Amniotic epithelial cell (primary cell): ENCODE results near the gene FAM43A.
A peak's percentile ranks its signal among the peaks of the same experiment; 100 is the strongest.

Experiments
- DNase-seq: peaks from one replicate; pipeline ENCODE4 v3.0.0-alpha.2; 2010; ENCODE audit warnings: low read depth

Gene FAM43A, protein sequence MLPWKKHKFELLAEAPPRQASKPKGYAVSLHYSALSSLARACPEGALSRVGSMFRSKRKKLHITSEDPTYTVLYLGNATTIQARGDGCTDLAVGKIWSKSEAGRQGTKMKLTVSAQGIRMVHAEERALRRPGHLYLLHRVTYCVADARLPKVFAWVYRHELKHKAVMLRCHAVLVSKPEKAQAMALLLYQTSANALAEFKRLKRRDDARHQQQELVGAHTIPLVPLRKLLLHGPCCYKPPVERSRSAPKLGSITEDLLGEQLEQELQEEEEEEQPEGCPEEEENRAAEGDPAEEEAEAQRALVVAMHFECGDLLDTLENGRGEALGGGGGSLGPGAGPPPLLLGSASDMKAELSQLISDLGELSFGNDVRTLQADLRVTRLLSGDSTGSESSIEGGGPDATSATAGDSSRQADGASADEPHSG

DNA sequence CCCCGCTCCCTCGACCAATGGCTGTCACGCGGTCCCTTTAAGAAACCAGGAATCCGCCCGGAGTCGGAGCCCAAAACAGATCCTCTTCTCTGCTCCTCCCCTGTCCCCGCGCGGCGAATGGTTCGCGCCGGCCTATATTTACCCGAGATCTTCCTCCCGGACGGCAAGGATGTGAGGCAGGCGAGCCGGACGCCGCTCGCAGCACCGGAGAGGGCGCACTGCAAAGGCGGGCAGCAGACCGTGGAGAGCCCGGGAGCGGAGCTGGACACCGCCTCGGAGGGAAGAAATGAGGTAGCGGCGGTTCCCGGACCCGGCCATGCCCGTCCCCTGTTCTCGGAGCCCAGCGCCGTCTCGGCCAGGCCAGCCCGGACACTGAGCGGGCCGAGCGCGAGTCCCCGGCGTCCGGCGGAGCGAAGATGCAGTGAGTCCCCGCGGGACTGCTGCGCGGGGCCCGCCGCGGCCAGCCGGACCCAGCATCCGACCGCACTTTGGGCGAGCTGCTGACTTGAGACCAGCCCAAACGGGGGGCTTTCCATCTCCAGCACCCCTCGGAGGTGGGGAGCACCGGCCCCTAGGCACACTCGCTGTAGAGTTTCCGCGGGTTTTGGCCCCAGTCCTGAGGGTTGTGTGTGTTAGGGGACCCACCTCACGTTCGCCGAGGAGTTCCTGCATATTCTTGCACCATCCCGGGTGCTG, at the start of gene FAM43A:
FAM43A (plus strand) TSS at position 166 of the 696 bp plus-strand sequence. CDS start 944 bp downstream, outside the sequence.
- peak; percentile 87 for DNase-seq

DNA sequence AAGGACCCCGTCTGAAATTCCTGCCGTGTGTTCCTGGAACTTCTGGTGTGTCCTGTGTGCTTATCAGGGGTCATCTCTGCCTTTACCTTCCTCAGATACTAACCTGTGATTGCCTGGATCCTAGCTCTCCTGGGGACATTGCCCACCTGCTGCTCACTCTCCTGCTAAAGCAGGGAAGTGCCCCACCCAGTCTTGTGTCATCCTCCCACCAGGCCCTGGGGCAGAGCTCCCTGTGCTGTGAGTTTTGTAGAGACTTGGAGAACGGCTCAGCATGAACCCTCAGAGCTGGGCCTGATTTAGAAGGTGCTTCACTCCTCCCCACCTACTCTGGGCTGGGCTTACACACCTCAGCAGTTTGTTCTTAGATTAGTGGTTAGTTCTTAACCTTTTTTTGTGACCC, 48.6 kb upstream of the FAM43A start:
- DNase-seq: no peak

DNA sequence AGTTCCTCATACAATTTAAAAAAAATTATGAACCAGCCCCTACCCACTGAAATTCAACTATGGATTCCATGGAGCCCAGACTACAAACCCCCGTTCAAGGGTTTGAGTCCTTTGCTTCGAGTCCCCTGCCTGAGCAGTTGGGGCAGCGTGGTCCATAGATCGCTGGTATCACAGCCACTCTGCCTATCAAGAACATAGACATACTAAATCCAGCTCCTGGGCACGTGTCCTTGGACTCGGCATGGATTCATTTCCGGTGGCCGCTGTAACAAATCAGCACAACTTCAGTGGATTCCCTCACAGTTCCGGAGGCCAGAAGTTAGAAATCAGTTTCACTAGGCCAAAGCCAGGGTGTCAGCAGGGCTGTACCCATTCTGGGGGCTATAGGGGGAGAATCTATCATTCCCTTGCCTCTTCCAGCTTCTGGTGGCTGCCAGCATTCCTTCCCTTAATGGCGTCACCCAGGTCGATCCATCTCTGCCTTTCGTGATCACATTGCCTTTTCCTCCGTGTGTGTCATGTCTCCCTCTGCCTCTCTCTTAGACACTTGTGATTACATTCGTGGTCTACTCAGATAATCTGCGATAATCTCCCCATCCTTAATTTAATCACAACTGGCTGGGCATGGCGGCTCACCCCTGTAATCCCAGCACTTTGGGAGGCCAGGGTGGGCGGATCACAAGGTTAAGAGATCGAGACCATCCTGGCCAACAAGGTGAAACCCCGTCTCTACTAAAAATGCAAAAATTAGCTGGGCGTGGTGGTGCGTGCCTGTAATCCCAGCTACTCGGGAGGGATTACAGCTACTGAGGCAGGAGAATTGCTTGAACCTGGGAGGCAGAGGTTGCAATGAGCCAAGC, 47.9 kb upstream of the FAM43A start:
- DNase-seq: no peak

DNA sequence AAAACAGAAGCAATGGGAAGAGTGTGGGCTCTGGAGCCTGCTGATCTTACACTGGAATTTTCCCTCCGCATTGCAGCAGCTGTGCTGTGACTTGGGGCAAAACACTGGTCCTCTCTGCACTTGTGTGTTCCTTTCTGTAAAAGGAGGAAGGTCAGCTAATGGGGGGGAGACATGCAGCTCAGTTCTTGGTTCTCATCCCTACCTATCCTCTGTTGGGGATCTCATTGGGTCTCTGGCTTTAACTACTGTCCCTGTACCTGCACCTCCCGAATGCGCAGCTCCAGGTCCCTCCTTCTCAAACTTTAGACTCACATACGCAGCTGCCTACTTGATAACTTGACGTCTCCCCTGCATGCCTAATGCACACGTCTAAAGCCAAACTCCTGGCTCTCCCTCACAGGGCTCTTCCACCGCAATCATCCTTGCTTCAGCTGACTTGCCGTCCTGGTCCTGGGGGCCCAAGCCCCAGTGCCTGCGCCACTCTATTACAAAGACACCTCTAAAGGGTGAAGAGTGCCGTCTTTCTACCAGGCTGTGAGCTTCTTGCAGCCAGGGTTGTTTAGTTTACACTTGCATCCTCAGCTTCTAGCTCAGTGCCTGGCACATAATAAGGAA, 46.6 kb upstream of the FAM43A start:
- DNase-seq: no peak

DNA sequence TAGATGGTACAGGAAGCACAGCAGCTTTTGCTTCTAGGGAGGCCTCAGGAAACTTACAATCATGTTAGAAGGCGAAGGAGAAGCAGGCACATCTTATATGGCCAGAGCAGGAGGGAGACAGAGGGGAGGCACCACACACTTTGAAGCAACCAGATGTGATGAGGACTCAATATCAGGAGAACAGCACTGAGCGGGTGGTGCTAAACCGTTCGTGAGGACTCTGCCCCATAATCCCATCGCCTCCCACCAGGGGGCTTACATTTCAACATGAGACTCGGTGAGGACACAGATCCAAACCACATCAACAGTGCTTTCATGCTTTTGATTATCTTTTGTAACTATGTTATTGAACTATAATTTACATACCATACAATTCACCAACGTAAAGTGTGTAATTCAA, 44.9 kb upstream of the FAM43A start:
- DNase-seq: peak; percentile 23

DNA sequence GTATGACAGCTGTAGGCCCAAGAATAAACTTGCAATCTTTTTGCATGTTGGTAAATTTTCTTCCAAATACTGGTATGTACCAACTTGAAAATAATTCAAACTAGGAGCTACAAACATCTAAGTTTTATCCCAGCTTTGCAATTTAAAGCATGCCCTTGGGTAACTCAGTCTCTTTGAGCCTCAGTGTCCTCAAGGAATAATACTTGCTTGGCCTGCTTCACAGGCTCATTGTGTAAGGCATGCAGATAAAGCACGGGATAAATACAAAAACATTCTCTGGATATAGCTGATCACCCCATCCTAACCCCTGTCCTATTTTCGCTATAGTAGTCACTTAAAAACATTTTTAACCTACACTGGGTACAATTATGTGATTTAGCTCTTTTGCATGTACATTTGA, 42.9 kb upstream of the FAM43A start:
- no peak for DNase-seq

DNA sequence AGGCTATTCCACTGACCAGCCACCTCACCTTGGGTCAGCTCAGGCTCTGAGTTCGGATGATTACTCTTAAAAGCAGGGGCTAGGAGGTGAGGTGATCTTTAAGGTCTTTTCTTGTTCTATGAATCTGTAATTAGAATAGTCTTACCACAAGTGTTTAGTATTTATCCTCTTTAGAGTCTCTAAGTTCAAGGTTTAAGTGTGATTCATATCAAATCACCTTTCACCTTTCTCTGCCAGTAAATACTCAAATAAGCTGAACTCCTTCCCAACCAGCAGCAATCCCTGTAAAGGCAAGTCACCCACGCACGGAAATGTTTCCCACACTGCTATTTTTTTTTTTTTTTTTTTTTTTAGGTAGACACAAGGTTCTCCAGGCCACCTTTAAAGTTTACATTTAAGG, 37.9 kb upstream of the FAM43A start:
- DNase-seq: no peak

DNA sequence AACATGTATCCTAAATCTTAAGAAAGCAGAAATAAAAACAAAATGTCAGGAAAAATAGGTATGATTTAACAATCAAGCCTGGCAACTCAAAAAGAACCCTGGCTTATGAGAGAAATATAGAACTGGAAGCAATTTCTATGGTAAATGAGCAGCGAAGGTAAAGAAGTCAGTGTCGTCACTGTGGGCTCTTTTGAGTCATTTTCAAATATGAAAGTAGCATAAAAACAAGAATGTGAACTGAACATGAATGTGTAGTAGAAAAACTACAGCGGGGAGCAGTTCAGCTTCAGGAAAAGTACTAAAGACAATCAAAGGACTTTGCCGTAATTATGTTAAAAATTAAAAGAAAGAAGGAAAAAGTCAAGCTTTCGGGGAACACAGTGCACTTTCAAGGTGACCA, 31.2 kb upstream of the FAM43A start:
- DNase-seq: no peak

DNA sequence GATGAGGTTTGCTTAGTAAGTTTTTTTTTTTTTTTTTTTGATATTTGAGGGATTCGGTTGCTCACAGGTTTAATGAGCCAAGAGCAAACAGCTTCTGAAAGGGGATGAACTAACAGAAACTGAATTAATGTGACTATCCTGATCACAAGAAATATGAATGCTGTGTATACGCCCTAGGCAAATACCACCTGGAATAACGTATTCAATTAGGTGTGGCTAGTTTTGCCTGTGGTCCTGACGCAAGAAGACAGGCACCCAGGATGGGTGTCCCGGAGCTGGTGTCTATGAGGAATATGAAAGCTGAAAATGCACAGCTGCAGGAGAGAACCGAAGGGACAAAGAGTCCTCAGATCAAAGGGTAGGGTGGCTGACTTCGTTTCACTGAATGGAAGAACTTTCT, 28.2 kb upstream of the FAM43A start:
- DNase-seq: no peak

DNA sequence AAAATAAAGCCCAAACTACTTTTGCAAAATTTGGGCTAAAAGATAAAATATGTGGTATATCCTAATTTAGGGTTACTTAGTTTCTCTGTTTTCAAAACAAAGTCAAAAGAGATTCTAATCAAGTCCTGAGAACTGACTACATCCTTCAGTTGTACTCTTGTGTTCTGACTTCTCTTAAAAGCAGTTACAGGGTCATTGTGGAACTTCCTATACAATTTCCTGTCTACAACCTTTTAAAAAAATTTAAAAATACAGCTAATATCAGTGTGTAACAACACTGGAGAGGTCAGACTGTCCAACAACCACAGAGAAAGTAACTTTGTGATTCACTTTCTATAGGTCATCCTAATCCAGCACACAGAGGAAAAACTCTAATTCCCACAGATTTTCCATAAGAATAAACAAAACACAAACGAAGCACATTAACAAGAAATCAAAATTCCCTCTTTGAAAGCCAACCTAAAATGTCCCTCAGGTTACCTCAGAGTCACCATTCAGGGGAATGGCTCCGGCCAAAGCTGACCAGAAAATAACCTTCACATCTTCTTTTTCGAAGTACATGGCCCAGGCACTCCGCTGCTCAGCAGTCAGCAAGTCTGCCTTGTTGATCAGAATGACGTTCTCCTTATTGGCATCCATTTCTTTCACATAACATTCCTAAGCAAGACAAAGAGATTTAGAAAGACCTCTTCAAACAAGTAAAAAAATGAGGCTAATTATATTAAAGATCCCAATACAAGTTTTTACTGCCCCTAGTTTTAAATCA, 27.0 kb upstream of the FAM43A start:
- no peak for DNase-seq

DNA sequence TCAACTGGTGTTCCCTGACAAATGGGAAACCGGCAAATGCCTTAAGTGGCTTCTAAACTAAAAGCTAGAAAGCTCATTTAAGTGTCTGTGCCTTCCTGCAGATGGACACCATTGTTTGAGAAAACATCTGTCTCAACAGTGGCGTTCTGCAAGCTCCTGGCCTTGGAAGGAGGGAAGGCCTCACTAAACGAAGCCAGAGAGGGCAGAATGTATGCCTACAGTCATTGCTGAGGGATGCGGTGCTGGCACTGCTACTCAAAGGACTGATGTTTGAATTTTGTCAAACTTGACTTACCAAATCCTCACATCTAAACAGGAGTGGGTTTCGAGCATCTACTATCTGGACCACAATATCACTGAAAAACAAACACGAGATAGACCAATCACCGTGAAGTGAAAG, 25.9 kb upstream of the FAM43A start:
- DNase-seq: no peak

DNA sequence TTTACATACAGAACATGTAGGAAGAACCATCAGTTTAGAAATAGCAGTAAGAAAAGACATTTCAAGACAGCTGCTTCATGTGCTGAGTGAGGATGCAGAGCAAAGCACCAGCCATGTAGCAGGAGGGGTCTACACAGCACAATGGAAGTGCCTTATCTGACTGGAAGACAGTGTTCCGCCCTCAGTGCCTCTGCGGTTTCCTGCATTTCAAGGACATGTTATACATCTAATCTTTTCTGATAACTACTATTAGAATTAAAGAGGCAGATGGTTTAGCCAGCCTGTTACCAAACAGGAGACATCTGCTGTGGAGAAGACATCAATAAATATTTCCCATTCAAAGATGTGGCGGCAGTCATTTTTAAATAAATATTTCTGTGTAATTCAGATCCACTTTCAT, 24.3 kb upstream of the FAM43A start:
- peak; percentile 50 for DNase-seq

DNA sequence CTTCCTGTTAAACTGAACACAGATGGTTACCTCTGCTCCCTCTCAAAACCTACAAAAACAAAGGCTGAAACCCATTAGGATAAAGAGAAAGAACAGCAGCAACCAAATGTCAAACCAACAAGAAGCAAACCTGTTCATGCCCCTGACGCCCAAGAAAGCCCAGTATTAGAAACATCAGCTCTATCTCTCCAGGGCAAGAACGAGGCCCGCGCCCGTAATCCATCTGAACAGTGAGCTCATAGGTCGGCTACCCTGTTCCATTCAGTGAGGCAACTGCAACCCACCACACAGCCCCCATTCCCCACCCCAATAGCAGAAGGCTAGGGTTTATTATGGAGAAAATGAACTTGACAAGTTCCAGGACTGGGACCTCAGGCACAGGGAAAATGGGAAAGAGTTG, 23.7 kb upstream of the FAM43A start:
- no peak for DNase-seq

DNA sequence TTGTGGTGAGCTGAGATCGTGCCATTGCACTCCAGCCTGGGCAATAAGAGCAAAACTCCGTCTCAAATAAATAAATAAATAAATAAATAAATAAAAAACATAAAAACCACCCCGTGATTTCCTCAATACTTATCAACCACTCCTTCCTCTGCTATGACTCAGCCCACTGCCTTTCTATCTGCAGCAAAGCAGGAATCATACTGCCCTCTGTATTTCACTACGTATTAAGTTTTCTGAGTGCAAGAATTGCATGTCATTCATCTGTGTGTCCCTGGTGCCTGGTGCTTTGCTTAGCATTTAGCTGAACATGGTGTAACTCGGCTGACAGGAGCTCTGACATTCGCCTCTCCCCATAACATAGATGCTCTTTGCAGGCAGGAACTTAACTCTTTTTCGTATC, 20.8 kb upstream of the FAM43A start:
- DNase-seq: peak; percentile 44

DNA sequence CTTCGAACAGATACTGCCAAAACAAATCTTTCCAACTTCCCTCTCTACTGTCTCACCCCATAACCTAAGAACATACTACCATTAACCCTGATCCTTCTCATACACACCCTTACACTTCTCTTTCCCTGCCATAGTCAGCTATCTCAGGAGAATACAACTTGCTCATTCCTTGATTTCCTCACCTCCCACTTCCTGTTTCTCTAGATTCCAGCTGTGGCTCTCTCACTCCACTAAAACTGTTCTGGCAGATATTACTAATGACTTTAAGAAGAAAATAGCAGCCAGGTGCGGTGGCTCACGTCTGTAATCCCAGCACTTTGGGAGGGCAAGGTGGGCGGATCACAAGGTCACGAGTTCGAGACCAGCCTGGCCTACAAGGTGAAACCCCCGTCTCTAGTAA, 18.3 kb upstream of the FAM43A start:
- DNase-seq: peak; percentile 36

DNA sequence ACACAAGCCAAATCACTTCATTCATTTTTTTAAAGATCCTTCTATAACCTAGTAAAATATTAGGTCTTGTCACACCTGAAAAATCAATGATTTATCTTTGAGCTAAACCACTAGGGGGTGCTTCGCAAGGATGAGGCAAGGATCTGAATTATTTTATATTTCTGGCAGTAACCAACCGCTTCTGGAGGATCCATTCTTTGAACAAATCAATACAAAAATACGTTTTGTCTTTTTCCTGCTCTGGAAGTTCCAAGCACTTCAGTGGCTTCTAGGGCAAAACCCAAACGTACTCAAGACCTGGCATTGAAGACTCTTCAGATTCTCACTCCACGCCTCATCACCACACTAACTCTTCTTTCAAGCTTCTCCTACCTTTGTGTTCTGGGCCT, 14.2 kb upstream of the FAM43A start:
- peak; percentile 37 for DNase-seq

DNA sequence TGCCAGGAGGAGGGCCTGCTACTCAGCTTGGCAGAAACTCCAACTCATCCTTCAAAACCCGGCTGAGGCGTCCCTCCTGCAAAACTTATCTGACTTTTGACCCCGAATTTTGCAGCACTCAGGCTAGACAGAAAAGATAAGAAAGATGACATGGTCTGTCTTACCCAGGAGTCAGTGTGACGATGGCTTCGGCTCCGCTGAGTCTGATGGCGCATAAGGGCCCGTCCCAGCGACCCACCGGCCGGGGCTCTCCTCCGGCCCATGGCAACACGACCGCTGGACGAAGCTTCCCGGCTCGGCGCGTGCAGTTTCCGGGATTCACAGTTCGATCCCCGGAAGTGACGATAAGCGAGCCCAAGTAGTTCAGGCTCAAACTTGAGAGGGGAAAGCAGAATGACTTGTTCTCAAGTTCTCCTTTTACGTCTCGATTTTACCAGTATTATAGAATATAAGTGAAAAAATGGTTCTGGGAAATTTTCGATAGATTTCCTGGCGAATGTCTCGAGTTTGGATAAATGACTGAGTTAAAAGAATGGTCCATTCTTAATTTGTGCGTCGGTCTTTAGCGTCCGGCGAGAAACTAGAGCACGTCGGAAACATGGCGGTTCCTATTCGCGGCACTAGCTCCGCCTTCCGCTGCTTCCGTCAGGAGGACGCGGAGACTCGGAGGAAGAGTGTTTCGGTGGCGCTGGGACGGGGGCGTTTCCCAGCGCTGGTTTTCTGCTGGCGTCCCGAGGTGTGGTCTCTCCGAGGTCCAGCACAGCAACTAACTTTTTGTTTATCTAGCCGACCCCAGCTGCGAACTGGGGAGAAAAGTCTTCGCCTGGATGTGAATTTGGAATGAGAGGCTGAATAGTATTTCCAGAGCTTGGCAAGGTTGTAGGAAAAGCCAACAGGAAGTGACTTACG, 13.5 kb upstream of the FAM43A start, which contains the start of gene LSG1:
LSG1 (minus strand) TSS at position 292 of the 909 bp plus-strand sequence; CDS start at position 263, 29 bp downstream.
- DNase-seq: peak; percentile 95

DNA sequence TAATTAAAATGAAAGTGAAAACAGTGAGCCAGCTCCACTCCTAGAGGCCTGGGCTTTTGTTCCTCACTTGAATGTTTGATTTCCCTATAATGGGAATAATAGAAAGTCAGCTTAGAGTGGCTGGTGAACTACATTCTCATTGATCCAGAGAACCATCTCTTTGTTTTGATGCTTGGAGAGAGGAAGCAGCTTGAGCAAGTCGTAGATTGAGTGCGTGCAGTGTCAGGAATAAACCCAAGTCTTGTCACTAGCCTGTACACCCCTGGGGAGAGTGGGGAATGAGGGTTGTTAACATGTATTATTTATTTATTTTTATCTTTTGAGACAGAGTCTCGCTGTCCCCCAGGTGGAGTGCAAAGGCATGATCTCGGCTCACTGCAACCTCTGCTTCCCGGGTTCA, 12.8 kb upstream of the FAM43A start:
- no peak for DNase-seq

DNA sequence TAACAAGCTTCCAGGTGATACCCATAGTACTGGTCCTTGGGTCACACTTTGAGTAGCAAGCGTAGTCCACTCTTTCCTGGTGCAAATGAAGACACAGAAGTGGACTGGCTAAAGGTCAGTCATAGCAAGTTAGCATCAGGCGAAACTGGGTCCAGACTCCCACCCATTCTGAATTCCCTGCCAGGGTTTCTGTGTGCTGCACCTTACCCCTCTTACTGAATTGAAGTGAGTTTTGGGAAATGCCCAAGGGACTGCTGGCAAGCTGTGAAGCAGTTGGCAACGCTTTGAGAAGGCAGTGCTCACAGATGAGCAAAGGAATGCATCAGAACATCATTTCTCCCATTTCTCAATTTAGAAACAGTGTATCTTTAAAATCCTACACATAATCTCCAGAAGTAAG, 11.9 kb upstream of the FAM43A start:
- DNase-seq: no peak

DNA sequence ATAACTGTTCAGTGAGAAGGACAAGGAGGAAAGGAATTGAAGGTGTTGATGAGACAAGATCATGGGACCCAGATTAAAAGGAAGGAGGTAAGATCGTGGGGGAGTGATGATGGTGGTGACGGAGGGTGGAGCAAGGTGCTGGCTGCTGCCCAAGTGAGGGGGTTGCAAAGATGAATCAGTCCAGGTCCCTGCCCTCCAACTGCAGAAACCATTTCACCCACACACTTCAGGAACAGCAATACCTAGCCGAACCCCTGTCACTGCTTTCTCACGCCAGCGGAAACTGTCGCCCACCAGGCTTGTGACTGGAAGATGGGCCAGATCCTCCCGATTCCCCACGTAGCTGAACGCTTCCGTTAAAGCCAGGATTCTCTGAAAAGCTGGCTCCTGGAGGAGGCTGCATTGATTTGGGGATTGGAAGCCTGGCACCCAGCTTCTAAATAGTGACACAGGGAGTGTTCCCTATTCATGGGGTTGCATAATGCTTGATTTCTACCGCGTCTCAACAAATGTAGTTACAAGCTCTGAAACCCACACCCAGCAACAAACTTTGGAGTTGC, 10.5 kb upstream of the FAM43A start:
- no peak for DNase-seq
